ENCODE data around the gene LMAN2L.

Gene LMAN2L

DNA sequence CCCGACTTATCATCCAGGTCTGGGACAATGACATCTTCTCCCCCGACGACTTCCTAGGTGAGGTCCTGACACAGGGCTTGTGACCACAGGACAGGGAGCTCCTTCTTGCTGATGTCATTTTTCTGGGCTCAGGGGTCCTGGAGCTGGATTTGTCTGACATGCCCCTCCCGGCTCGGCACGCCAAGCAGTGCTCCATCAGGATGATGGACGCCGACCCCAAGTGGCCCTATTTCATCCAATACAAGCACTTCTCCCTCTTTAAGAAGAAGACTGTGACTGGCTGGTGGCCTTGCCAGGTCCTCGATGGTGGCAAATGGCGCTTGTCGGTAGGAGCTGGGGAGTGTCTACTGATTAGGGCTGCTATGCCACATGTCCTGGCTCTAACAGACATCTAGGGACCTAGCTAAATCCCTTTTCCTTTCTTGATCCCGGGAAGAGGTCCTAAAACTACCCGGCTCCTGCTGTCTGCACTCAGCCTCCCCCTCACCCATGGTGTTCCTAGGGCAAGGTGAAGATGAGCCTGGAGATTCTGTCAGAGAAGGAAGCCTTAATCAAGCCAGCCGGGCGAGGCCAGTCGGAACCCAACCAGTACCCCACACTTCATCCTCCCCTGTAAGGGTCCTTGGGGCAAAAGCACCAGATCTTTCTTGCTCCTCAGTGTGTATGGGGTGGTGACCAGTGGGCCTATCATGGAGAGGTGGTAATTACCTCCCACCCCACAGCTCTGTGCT lies 36.7 kb downstream of the LMAN2L start:
- DNase-seq (ENCODE audit: low read depth), result no peak

DNA sequence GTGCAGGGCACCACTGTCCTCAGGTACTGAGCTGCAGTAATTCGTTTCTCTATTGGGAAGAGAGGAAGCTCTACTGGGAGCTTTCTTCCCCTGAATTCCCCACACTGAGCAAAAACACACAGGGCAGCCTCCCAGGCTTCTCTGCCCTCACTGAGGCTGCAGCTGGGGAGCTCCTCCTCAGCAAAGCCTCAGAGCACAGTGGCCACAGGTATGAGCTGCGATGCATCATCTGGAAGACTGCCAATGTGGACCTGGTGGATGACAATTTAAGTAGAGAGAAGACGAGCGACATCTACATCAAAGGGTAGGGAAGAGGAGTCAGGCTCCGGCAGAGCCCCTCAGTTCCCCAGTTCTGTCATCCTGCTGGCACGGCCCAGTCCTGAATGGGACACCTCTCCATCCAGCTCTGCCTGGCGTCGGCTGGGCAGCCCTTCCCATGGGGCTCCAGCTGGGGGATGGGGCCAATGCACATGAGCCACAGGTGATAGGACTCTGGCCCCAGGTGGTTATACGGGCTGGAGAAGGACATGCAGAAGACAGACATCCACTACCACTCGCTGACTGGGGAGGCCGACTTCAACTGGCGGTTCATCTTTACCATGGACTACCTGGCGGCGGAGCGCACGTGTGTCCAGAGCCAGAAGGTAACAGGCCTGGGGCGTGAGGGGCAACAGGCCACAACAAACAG lies 37.6 kb downstream of the LMAN2L start:
- no peak for DNase-seq (ENCODE audit: low read depth)

DNA sequence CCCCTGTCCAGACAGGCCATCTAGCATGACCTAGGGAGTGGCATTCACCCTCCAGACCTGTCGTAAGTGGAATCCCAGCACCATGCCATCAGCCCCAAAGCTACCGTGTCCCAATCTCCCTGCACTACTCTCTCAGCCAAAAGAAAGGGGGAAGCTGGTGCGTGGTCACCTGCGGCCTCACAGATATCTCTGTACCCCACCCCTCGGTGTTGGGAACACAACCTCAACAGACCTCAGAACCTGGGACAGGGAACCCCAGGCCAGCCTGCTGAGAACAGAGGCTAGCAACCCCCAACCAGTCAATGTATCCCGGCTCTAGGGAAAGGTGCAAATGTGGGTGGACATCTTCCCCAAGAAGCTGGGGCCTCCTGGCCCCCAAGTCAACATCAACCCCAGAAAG lies 38.2 kb downstream of the LMAN2L start:
- DNase-seq (ENCODE audit: low read depth), result no peak

DNA sequence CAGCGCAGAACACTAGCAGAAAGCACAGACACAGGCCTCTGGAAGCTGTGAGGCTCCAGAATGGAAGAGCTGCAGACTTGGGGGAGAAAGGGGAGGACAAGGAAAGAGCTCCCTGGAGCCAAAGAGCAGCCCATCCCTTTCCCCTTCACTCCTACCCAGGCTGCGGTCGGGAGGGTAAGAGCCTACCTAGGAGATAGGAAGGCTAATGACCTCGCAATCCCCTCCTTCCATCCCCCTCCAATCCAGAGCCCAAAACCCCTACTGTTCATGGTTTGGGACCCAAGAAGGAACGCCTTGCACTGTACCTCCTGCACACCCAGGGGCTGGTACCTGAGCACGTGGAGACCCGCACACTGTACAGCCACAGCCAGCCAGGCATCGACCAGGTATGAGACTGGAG lies 39.8 kb downstream of the LMAN2L start:
- no peak for DNase-seq (ENCODE audit: low read depth)

DNA sequence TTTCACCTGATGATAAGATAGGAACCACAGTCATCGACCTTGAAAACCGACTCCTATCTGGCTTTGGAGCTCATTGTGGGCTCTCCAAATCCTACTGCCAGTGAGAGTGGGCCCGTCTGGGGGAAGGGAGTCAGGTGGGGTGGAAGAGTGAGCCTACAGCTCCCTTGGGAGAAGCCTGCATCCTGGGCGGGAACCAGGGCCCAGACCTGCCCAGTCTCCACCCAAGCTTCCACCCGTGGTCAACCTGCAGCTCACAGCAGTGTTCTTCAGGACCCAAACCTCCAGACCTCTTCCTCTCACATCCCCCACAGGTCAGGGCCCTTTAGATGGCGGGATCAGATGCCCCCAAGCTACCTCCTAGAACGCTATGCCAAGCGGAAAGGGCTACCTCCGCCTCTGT lies 40.2 kb downstream of the LMAN2L start:
- DNase-seq (ENCODE audit: low read depth), result no peak

DNA sequence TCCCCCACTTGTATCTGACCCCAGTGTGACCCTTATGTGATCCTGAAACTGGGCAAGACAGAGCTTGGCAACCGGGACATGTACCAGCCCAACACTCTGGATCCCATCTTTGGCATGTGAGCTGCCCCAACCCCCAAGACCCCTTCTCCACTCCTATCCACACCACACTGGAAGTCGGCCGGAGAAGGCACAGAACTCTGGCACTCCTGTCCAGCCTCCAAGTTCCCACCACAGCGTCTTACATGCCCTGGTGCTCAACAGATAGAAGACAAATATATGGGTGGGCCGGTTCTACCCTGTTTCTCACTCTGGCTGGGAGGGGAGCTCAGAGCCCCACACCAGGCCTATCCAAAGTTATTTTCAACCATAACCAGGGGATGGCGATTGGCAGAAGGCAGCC lies 40.8 kb downstream of the LMAN2L start:
- DNase-seq (ENCODE audit: low read depth), result no peak

DNA sequence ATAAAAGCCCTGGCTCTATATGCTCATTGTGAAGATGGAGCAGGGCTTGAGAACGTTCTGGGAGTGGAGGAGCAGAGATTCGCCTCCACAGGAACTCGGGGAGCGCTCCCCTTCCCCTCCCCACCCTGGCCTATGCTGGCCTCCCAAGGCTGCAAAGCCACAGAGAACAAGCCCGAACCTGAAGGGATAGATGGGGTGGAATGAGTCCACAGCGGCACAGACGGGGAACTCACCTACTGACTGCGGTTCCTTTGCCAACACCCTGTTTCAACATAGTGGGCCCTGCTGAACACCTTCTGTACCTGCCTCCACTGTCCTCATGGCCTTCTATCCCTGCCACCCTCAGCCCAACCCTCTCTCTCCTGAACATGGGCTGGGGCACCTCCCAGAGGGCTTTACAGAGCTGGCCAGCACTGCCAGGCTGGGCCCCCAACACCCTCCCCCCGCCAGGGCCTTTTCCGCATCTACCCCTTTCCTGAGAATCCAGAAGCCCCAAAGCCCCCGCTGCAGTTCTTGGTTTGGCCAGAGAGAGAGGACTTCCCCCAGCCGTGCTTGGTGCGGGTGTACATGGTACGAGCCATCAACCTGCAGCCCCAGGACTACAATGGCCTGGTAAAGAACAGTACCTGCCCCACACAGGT lies 41.5 kb downstream of the LMAN2L start:
- no peak for DNase-seq (ENCODE audit: low read depth)

DNA sequence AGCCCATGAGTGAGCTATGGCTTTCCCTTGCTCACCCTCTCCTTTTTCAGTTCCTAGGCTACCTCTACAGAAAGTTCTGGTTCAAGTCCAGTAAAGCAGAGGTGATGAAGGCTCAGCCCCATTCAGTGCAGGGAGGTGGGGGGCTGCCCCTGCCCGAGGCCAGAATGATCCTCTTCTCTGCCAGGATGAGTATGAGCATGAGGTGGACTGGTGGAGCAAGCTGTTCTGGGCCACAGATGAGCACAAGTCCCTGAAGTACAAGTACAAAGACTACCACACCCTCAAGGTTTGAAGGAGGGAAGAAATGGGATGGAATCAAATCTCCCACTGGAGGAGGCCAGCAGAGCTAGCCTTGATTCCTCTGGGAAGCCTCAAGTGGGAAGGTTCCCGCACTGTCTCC lies 42.4 kb downstream of the LMAN2L start:
- DNase-seq (ENCODE audit: low read depth), result no peak

DNA sequence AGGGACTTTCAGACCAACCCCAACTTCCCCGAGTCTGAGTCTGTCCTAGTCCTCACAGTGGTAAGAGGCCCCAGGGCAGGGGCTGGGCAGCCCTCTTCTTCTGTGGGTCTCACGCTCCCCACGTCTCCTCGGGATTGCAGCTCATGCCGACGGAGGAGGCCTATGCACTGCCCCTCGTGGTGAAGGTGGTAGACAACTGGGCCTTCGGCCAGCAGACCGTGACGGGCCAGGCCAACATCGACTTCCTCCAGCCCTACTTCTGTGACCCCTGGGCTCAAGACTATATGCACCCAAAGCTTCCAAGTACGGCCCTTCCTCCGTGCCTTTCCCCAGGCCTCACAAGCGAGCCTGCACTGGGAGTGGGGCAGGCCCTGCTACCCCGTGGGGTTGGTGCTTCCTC lies 44.3 kb downstream of the LMAN2L start:
- no peak for DNase-seq (ENCODE audit: low read depth)

DNA sequence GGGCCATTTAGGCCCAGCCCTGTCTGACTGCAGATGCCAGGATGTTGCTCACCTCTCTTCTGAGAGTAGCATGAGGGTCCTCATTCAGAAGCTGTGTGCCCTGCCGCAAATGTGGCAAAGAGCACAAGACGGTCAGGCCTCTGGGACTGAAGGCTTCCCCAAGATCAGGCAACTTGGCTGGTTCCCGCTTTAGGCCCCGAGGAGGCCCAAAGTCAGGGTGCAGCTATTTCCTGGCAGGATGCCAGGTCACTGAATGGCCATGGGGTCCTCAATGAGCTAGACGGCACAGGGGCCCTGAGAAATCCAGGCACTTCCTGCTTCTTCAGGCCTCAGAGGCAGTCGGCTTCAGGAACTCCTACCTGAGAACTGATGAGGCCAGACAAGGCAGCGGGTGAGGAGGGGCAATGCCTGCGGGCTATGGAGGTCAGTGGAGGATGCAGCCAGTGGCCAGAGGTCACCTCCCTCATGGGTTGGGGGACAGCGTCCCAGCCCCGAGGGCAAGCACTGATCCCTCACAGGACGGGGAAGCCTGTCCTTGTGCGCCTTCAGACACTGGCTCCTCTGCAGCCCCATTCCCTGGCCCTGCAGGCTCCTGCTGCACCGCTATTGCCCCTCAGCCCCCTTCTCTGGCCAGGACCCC lies 44.9 kb downstream of the LMAN2L start:
- no peak for DNase-seq (ENCODE audit: low read depth)

DNA sequence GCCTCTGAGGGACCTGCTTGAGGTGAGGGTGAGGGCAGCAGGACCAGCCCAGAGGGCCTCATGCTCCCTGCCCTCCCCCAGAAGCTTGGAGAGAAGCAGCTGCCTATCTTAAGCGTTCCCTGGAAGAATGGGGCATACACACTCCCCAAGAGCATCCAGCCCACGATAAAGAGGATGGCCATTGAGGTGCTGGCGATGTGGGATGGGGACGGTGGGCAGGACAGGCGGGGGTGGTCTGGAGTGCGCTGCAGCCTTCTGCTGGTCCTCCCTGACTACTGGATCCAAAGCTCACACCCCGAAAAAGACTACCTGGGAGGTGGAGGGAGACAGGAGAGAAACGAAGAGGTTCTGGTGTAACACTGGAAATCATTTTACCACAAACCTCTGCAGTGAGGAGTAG lies 45.6 kb downstream of the LMAN2L start:
- no peak for DNase-seq (ENCODE audit: low read depth)

DNA sequence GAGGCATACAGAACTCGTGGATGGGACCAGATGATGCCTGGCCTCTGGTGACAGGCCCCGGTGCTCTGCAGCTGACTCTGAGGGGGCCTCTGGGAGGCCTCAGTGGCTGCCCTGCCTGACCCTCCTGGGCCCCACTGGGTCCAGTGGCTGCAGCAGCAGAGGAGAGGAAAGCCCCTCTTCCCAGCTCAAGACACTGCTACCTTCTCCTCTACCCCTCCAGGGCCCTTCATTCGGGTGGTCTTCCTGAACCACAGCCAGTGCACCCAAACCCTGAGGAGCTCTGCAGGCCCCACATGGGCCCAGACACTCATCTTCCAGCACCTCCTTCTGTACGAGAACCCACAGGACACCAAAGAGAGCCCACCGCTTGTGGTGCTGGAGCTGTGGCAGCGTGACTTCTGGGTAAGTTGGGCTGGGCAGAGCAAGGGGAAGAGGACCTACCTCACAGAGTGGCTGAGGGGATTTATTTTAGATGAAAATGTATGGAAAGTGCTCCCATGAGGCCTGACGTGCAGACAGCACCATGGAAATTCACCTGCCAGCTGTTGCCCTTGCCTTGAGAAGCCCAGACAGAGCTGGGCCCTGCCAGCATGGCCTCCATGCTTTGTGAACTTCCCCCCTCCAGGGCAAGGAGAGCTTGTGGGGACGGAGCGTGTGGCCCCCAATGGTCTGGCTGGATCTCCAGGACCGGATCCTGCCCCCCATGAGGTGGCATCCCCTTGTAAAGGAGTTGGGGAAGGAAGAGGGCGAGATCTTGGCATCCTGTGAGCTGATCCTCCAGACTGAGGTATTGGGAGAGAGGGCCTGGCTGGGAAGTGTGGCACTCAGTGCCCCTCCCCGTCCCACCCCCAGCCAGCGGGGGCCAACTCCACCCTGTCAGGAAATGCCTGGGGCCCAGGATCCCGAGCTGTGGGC lies 46.3 kb downstream of the LMAN2L start:
- no peak for DNase-seq (ENCODE audit: low read depth)

DNA sequence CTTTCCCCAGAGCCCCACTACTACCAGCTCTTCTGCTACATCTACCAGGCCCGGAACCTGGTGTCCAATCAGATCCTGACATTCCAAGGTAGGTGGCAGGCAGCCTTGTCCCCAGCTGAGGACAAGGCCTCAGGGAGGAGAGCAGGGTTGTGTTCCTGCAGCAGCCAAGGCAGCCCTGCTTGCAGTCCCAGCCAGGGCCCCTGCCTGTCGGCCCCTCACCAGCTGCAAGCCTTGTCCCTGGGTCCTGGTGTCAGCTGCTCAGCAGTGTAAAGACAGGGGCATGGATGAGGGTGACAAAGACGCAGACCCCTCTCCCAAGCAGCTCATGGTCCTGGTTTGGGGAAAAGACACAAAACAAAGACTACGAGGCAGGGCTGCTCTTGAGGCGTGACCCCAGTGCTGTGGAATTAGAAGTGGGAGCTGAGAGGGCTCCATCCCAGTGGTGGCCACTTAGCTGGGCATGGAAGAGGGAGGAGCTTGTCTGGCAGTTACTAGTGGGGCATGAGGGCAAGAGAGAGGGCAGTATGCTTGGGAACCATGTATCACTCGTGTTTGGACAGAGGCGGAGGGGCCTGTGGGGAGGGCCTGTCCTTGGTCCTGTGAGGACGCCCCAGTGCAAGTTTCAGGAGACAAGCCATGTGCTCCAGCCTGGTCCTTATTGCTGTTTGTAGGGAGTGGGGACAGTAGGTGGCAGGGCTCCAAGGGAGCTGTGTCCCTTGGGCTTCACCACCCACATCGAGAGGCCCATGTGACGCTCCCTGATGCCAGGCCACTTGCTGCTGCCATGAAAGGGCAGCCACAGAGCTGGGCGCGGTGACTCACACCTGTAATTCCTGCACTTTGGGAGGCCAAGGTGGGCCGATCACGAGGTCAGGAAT lies 47.5 kb downstream of the LMAN2L start:
- no peak for DNase-seq (ENCODE audit: low read depth)

DNA sequence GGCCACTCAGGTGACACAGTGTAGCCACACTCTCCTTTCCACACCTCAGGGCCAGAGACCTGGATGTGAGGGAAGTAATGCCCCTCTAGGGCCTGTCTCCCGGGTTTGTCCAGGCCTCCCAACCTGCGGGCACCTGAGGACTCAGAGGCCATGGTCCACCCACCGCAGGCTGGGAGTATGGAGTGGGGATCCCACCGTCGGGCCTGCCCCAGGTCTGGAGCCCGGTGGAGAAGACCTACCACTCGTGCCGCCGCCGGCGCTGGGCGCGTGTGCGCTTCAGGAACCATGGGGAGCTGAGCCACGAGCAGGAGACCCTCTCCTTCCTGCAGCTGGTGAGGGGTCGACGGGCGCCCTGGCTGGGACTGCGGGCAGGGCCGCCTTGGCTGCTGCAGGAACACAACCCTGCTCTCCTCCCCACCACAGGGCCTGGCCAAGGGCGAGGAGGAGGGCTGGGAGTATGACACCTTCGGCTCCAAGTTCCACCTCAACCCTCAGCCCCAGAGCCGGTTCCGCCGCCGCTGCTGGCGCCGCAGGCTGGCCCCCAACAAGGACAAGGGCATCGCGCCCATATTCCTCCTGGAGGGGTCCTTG lies 48.7 kb downstream of the LMAN2L start:
- no peak for DNase-seq (ENCODE audit: low read depth)

DNA sequence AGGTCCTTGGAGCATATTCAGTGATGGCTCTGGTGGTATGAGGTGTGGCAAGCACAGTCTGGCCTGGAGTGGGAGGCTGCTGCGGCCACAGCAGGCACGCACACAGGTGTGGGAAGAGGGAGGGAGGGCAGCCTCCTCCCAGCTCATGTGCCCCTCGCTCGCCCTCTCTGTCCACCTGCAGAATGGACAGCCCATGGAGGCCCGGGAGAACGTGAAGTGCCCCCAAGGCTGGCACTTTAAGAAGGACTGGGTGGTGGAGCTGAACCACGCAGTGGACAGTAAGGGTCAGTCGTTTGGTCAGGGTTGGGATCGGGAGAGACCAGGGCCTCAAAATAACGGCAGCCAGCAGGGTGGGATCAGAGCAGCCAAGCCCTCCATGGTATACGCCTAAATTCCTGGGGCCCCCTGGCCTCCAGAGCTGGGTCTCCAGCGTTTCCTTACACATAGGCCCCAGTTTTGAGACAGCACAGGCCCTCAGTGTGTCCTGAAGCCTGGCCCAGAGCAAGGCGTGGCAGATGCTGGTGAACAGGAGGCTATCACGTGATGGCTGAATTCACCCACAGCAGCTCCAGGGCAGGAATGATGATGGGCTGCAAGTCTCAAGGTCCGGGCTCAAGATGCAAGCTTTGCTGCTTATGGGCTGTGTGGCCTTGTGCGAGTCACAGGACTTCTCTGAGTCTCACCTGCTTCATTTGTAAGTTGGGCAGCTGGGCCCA lies 49.4 kb downstream of the LMAN2L start:
- DNase-seq (ENCODE audit: low read depth), result no peak

DNA sequence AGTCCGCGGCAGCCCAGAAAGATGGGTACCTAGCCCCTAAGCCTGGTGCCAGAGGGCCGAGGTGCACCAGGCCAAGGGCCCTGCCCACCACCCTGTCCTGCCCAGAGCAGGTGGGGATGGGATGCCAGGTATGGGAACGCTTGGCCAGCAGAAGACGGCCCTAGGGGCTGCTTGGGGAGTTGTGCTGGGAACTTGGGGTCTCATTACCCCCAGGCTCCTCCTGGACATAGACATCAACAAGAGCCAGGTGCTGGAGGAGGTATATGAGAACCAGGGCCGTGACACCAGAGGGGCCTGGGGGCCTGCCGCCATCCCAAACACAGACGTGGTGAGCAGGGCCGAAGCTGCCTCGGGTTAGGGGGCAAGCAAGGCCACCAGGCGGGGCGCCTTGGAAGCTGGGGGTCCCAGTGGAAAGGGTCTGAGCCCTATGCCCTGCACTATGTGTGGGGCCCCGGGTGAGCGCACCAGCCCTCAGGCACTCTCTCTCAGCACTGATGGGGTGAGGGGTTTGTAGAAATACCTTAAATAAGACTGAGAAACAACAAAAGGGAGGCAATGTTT lies 50.4 kb downstream of the LMAN2L start:
- DNase-seq (ENCODE audit: low read depth), result no peak

DNA sequence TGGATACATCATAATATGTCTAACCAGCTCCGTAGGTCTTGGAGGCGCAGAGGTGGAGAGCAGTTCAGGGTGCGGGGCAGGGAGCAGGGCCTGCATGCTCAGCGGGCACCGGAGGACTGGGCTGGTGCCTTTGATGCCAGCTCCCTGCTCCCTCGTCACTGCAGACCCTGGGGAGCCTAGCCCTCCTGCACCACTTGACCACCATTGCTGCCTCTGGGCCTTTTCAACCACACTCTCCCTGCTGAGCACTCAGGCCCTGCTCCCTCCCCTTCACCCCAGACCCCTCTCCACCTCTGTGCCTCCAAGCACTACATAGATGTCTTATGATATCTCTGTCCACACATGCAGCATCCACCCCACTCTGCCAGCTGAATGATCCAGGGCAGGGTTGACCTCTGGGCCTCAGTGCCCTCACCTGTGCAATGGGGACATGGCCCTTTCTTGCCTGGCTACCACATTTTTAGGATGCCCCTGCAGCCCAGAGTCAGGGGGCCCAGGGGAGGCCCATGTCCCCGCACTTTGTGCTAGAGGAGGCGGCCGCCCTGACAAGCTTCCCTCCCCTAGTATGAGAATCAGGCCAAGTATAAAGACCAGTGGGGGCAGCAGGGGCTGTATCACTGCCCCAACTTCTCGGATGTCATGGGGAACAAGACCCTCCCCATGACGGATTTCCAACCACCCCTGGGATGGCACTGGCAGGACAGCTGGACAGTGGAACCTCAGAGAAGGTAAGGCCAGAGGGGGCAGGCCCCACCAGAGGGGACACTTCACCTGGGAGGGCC lies 51.0 kb downstream of the LMAN2L start:
- no peak for DNase-seq (ENCODE audit: low read depth)

All from stimulated activated CD8-positive, alpha-beta memory T cell treated with anti-CD3 and anti-CD28 coated beads, Interleukin-12 subunit alpha, Interleukin-12 subunit beta, amount 100 ng/mL, for 1 hour (primary cell).